SK-N-SH treated with all-trans-retinoic acid at 6 μM for 48 hours (cell line): ENCODE measurements around the gene CDKN2C.
"Not testable (repeated sequence)": the region's sequence is repeated elsewhere in the genome, so short reads cannot be mapped to it uniquely, and the experiment has no call there.

ENCODE experiments used
- BACH2 ChIP-seq: fragments of 250-450 bp; sonication (Bioruptor Pico); IDR thresholded peaks from 2 replicates; pipeline ENCODE4 v1.9.0; 2021; ENCODE audit warnings: mild to moderate bottlenecking, borderline replicate concordance
- CSDC2 ChIP-seq: fragments of 250-450 bp; sonication (Bioruptor Pico); IDR thresholded peaks from 2 replicates; pipeline ENCODE4 v1.5.0; 2020; ENCODE audit warnings: mild to moderate bottlenecking, moderate library complexity
- OSR1 ChIP-seq: fragments of 250-450 bp; sonication (Bioruptor Pico); IDR thresholded peaks from 2 replicates; pipeline ENCODE4 v1.8.0; 2022; ENCODE audit warnings: moderate library complexity, mild to moderate bottlenecking, inconsistent platforms
- PATZ1 ChIP-seq: fragments of 250-450 bp; sonication (Bioruptor Pico); IDR thresholded peaks from 2 replicates; pipeline ENCODE4 v1.8.0; 2020; ENCODE audit warnings: mild to moderate bottlenecking, moderate library complexity, borderline replicate concordance
- RARB ChIP-seq: fragments of 250-450 bp; sonication (Bioruptor Pico); IDR thresholded peaks from 2 replicates; pipeline ENCODE4 v1.8.0; 2021; ENCODE audit warnings: mild to moderate bottlenecking, moderate library complexity
- ZFP30 ChIP-seq: fragments of 450-650 bp; formaldehyde crosslinking; IDR thresholded peaks from 2 replicates; pipeline ENCODE4 v1.5.0; 2022; ENCODE audit warnings: mild to moderate bottlenecking, moderate library complexity
- TF ChIP-seq, protein P1 (sequence below): fragments of 250-450 bp; sonication (Bioruptor Pico); IDR thresholded peaks from 2 replicates; pipeline ENCODE4 v1.8.0; 2021; ENCODE audit warnings: low read depth, mild to moderate bottlenecking, moderate library complexity, borderline replicate concordance

- TF ChIP-seq CSDC2; BACH2 (CRISPR knock-in tag); PATZ1 (CRISPR knock-in tag); OSR1 (CRISPR knock-in tag); ZFP30 (CRISPR knock-in tag); RARB (CRISPR knock-in tag): not testable (repeated sequence)
- TF ChIP-seq, protein P1, sequence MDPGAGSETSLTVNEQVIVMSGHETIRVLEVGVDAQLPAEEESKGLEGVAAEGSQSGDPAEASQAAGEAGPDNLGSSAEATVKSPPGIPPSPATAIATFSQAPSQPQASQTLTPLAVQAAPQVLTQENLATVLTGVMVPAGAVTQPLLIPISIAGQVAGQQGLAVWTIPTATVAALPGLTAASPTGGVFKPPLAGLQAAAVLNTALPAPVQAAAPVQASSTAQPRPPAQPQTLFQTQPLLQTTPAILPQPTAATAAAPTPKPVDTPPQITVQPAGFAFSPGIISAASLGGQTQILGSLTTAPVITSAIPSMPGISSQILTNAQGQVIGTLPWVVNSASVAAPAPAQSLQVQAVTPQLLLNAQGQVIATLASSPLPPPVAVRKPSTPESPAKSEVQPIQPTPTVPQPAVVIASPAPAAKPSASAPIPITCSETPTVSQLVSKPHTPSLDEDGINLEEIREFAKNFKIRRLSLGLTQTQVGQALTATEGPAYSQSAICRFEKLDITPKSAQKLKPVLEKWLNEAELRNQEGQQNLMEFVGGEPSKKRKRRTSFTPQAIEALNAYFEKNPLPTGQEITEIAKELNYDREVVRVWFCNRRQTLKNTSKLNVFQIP (CRISPR knock-in tag): not testable (repeated sequence)
Measured at GRCh38 chr1:50952566-50952965, 17.5 kb upstream of the CDKN2C start.
